HG03575 (cell line): ENCODE measurements around the gene NAA35.
A peak's percentile ranks its signal among the peaks of the same experiment; 100 is the strongest.
"Not testable (repeated sequence)": the region's sequence is repeated elsewhere in the genome, so short reads cannot be mapped to it uniquely, and the experiment has no call there.

ENCODE experiments used
- ATAC-seq: cut with Tn5 transposase; IDR thresholded peaks from one replicate; pipeline ENCODE4 v1.9.1; 2021; ENCODE audit not compliant: unreplicated experiment, insufficient number of reproducible peaks, low FRiP score; ENCODE audit errors: extremely low read depth

Gene NAA35

GRCh38 chr9:85940832-85941621 lies at the start of gene NAA35:
NAA35 (plus strand) TSS chr9:85941146; CDS start chr9:85942160, 1,014 bp downstream.
- peak; percentile 92 for ATAC-seq

DNA sequence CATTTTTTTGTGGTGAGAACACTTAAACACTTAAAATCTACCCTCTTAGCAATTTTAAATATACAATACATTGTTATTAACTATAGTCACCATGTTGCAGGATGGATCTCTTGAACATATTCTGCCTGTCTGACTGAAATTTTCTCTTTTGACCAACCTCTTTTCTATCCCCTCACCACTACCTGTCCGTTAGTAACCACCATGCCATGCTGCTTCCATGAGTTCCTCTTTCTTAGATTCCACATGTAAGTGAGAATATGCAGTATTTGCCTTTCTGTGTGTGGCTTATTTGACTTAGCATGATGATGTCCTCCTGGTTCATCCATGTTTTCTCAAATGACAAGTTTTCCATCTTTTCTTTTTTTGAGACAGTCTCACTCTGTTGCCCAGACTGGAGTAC lies 48.5 kb upstream of the NAA35 start:
- ATAC-seq = no peak

DNA sequence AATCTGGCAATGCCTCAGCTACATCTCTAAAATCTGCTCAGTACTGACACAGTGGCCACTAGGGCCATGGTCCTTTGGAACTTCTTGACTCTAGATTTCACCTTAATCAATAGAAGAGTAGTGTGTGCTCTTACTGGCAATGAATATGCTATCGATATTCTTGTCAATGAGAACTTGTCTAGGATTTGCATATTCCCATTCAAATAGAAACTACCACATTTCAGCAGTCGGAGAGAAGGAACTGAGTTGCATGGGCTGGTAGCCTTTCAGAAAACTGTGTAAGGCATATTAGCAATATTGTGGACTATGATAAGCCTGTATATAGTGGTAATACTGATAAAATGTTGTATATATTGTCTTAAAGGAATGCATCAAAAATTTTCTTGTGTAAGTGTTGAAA lies 45.3 kb upstream of the NAA35 start:
- ATAC-seq = no peak

- ATAC-seq = no peak
Observed at GRCh38 chr9:85897848-85898247, 43.1 kb upstream of the NAA35 start.

GRCh38 chr9:85898332-85898731 lies 42.6 kb upstream of the NAA35 start:
- ATAC-seq = no peak

DNA sequence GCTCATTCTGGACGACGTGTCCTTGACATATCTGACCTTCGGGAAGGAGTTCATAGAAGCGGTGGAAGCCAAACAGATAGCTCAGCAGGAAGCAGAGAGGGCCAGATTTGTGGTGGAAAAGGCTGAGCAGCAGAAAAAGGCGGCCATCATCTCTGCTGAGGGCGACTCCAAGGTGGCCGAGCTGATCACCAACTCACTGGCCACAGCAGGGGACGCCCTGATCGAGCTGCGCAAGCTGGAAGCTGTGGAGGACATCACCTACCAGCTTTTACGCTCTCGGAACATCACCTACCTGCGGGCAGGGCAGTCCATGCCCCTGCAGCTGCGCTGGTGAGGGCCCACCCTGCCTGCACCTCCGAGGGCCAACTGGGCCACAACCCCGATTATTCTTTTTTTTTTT lies 41.6 kb upstream of the NAA35 start:
- no peak for ATAC-seq

DNA sequence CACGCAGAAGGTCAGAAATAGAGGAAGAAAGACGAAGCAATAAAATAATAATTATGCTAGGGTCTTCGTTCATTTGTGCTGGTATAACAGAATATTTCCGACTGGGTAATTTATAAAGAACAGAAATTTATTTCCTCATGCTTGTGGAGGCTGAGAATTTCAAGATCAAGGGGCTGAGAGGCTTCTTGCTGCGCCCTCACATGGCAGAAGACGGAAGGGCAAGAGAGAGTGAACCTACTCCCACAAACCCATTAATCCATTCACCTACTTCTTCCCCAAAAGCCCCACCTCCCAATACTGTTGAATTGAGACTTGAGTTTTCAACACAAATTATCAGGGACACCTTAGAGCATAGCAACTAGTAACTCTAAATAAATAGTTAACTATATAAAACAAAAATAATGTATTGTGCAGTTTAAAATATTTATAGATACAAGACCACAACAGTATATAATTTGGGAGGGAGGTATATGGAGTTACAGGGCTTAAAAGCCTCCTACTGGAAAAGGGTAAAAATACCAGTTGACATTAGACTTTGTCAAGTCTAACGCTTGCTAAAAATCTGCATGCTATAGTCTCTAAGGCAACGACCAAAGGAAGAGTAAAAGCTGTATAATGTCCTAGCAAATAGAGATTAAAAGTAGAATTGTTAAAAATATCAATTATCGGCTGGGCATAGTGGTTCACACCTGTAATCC lies 40.3 kb upstream of the NAA35 start:
- no peak for ATAC-seq

DNA sequence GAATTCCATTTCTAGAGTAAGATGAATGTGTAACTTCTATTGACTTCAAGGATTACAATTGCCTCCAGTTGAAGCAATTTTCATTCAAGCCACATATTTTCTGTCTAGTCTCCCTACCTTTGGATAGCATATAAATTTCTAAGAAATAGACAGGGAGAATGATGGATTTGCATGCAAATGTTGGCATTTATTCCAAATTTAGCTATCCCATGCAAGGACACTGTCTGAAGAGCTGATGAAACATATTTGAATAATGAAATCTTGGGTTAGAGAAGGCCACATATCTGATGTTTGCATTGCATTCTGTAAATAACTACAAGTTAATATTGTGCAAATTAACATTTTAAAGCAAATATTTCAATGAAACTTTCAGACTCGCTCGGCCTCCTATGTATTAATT lies 36.0 kb upstream of the NAA35 start:
- no peak for ATAC-seq

DNA sequence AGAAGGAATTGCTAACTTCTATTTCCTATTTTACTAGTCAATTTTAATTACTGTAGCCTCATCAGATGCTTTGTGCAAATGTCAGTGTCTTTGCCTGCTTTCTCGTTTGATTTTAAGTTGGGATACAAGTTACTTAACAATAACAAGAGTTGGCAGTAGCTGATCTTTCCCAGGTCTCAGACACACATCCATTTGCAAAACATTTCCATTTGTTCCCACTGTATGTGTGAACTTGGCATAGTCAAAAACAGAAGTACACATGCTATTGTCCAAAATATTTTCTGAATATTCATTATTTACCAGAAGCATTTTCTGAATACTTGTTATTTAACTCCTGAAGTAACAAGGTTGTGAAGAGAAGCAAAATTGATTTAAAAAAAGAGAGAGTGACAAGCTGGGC lies 35.0 kb upstream of the NAA35 start:
- no peak for ATAC-seq

DNA sequence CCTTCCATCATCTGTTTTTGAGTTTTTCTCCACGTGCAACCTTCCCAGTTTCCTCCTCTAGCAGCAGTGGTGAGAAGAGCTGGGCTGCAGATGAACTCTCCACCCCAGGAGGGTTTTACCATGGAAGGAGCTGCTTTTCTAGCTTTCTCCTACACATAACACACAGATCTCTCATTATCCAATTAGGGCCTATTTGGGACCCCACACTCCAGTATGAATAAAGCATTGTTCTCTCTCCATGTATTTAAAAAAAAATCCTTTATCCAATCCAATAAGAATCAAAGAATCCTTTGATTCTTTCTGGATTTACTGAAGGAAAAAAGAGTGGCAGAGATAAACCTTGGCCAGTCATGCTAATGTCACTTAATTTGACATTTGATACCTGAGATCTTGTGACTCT lies 31.6 kb upstream of the NAA35 start:
- no peak for ATAC-seq

- no peak for ATAC-seq
Observed at GRCh38 chr9:85914108-85914507, 26.8 kb upstream of the NAA35 start.

DNA sequence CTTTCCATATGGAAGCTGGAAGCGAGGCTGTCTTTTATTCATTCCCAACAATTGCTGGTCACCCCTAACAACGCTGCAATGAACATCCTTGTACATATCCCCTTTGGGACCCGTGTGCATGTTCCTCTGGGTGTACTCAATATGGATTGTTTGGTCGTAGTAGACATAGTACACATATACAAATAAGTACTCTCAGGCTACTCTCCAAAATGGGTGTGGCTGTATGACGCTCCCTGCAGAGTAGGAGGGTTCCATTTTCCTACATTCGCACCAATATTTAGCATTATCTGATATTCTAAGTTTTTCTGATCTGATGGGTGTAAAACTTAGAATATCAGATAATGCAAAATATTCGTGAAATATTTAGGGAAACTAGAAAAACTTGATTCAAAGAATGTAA lies 23.2 kb upstream of the NAA35 start:
- ATAC-seq = no peak

- ATAC-seq = no peak
Observed at GRCh38 chr9:85925493-85925892, 15.5 kb upstream of the NAA35 start.

DNA sequence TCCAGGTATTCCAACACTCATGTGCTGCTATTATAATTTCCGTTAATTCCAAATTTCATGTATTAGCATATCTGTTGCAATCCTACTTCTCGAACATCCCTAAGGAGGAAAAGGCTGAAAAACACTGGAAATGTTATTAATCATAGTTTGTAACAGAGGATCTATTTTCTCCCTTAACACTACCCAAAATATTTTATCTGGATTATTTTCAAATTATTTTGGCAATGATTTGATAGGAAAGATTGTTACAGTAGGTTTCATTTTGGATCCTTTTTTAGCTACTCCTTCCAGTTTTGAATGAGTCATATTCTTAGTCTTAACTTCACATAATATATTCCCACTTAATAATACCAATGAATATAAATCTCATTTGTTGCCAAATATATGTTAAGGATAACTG lies 13.9 kb upstream of the NAA35 start:
- no peak for ATAC-seq

- ATAC-seq = no peak
Observed at GRCh38 chr9:85931495-85931894, 9.5 kb upstream of the NAA35 start.

DNA sequence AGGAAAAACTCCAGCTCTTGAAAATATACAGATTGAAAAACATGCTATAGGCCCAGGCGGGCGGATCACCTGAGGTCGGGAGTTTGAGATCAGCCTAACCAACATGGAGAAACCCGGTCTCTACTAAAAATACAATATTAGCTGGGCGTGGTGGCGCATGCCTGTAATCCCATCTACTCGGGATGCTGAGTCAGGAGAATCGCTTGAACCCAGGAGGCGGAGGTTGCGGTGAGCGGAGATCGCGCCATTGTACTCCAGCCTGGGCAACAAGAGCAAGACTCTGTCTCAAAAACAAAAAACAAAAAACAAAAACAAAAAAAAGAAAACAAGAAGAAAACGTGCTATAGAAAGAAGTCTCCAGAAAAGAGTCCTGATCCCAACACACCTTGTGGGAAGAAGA lies 5.0 kb upstream of the NAA35 start:
- ATAC-seq = not testable (repeated sequence)

GRCh38 chr9:85940275-85940831 lies 593 bp upstream of the NAA35 start:
- no peak for ATAC-seq

- ATAC-seq = no peak
Observed at GRCh38 chr9:85941622-85941940, 635 bp downstream of the NAA35 start.

DNA sequence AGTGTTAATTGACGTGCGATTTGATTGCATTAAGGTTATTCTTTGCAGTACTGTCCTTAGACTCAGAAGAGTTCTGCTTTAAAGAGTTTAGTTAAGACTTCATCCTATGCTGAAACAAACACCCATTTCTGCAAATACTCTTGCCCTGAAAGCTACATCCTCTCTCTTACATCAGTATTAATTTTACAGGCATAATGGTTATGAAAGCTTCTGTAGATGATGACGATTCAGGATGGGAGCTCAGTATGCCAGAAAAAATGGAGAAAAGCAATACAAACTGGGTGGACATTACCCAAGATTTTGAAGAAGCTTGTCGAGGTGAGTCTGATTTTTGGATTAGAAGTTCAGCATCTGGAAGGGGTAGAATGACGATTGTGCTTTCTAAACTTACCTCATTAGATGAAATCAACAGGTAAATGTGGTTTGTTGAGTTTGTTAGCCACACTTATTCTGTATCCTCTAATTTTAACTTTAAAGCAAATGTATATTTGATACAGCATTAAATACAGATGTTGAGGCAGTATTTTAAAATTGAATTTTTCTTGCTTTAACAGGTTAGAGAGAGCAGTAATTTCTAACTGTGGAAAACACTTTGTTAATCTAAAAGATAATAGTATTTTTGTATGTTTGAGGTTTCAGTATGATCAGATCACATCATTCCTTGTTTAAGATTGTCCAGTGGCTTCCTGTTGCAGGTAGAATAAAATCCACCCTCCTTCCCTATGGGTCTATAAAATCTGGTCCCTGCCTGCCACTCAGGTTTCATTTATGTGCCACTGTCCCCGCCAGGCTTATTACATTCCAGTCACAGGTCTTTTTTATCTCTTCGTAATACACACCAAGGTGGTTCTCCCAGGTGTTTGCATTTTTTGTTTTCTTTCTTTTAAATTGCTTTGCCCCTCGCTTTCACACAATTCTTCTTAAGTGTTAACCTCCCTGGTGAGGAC lies 1.3 kb downstream of the NAA35 start:
- ATAC-seq = no peak
